ENCODE measurements around the gene PP2D1. TPM values are rescaled to one million over a fixed set of nuclear protein-coding genes. Genes with fewer than 3 reads are reported as not detected.
A peak's percentile ranks its signal among the peaks of the same experiment; 100 is the strongest.

The PP2D1 gene
- total RNA-seq, 2 experiments from 2014 or later, result not detected

DNA sequence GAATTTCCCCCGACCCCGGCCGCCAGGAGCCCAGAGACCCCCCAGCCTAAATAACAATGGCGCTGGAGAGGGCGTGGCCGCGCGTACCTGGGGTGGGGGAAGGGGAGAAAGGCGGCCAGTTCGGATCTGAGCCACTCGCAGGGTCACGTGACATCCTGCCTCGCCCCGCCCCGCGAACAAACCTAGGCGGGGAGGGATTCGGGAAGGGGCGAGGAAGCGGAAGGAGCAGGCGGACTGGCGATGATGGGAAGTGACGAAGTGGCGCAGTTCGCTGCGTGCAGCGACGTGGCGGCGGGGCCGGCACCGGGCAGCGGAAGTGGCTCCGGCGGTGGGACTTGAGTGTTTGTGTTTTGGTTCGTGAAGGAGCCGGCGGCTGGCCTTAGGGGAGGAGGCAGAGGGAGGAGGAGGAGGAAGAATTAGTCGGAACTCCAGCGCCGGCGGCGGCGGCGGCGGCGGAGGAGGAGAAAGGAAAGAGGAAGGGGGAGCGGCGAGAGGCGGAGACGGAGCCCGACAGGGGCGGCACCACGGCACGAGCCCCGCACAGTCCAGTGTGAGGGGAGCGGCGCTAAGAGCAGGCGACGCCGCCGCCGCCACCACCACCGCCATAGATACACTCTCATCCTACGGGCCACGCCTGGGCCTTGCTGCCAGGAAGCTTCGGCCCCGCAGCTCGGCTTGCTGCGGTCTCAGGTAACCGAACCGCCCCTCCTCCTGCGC, 65.1 kb downstream of the PP2D1 start, which contains the start of gene RAB5A:
Gene RAB5A, plus strand, starts transcription at position 266 of the 717 bp plus-strand sequence. CDS start 3,802 bp downstream, outside the sequence.
- Histone ChIP-seq H3K4me3 (ENCODE audit: low read depth, low read length, poor library complexity, severe bottlenecking) (peak within 1 kb of the TSS; percentile 91), H2AFZ (ENCODE audit: low read length) (peak within 1 kb of the TSS; percentile 96), H3K4me1 (ENCODE audit: insufficient read depth, low read length, poor library complexity, severe bottlenecking) (peaks cover 30% of the 10 kb centered on the region), H3K9me2 (ENCODE audit: insufficient read depth, low read length) (no peaks in the 10 kb centered on the region), H3K27ac (ENCODE audit: low read depth, low read length, poor library complexity, severe bottlenecking) (peak within 1 kb of the TSS; percentile 73), H4K20me1 (ENCODE audit: insufficient read depth, low read length) (peaks cover 18% of the 10 kb centered on the region), H3K79me2 (ENCODE audit: insufficient read depth, low read depth, low read length) (peaks cover 46% of the 10 kb centered on the region), H3K4me2 (ENCODE audit: low read length) (peak within 1 kb of the TSS; percentile 97), H3K36me3 (ENCODE audit: insufficient read depth, low read length) (peaks cover 19% of the 10 kb centered on the region), H3K9me3 (ENCODE audit: low read length) (no peaks in the 10 kb centered on the region)
- peak; percentile 97 for DNase-seq (ENCODE audit: low spot score)
- POLR2A ChIA-PET, result interaction anchor here (0.5 to 1.7 kb wide), 4 partner anchors 20 to 240 kb away, joined by 3 to 10 read pairs (median 4); no protein-coding TSS in a partner anchor
- no TSS peak for BruUV-seq (replicated peaks)
- TF ChIP-seq, protein P1, sequence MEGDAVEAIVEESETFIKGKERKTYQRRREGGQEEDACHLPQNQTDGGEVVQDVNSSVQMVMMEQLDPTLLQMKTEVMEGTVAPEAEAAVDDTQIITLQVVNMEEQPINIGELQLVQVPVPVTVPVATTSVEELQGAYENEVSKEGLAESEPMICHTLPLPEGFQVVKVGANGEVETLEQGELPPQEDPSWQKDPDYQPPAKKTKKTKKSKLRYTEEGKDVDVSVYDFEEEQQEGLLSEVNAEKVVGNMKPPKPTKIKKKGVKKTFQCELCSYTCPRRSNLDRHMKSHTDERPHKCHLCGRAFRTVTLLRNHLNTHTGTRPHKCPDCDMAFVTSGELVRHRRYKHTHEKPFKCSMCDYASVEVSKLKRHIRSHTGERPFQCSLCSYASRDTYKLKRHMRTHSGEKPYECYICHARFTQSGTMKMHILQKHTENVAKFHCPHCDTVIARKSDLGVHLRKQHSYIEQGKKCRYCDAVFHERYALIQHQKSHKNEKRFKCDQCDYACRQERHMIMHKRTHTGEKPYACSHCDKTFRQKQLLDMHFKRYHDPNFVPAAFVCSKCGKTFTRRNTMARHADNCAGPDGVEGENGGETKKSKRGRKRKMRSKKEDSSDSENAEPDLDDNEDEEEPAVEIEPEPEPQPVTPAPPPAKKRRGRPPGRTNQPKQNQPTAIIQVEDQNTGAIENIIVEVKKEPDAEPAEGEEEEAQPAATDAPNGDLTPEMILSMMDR (conservative IDR thresholded peaks at IDR 0.05; ENCODE audit: low read length), result no peak
- no peak for TF ChIP-seq EZH2phosphoT487 (IDR thresholded peaks at IDR 0.05; ENCODE audit: borderline replicate concordance, low read depth, low read length)
- CTCF ChIA-PET (ENCODE audit: unreplicated experiment), result no interaction called here
- intact Hi-C loops (cut with micrococcal nuclease; ENCODE audit: unreplicated experiment), result loop anchor here (1.0 to 10.0 kb wide), 3 partner anchors 94 to 402 kb away; partner anchors contain the start of gene SGO1

DNA sequence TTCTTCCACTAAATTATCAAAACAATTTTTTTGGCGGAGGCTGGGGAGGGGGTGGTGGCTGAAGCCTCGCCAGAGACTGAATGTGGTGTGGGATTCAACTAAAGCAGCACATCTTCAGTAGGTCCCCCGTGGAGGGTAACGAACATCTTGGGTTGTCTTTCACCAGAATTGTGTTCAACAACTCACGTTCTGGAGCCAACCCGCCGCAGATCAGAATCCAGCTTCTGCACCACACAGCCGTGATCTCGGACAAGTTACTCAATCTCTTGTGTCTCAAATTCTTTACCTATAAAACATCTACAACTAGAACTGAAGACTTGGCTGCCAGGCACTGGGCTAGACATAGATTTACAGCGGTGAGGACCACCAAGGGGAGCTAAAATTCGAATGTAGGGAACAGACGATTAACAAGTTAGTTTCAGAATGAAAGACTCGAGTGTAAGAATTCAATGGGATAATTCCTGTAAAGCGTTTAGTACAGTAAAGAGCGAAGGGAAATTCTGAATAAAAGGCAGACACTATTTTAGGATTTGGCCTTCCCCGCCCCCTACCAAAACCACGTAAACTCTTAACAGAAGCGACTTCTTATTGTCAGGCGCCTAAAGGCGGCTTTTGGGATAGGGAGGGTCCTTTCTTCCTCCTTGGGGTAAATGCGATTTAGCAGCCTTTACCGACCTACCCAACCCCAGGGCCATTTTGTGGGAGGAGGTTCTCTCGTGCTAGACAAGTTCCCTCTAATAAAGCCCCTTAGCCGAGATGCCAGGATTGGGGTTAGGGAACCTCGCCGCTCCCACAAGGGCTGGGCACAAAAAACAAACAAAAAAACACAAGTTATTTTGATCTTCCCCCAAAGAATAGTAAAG, 65.9 kb downstream of the PP2D1 start:
- H3K4me1 ChIP-seq (ENCODE audit: insufficient read depth, low read length, poor library complexity, severe bottlenecking), result peaks cover 30% of the 10 kb centered on the region
- no peak for DNase-seq (ENCODE audit: low spot score)
- peak overlapping the region; percentile 91 for H3K4me3 ChIP-seq (ENCODE audit: low read depth, low read length, poor library complexity, severe bottlenecking)
- peaks cover 39% of the 10 kb centered on the region for H3K79me2 ChIP-seq (ENCODE audit: insufficient read depth, low read depth, low read length)
- peak overlapping the region; percentile 96 for H2AFZ ChIP-seq (ENCODE audit: low read length)
- POLR2A ChIA-PET, result interaction anchor here (0.5 to 2.8 kb wide), 7 partner anchors 96 to 1701 kb away, joined by 3 to 11 read pairs (median 4); partner anchors contain the start of gene SGO1
- TF ChIP-seq, protein P1 (conservative IDR thresholded peaks at IDR 0.05; ENCODE audit: low read length), result no peak
- no peak for TF ChIP-seq EZH2phosphoT487 (IDR thresholded peaks at IDR 0.05; ENCODE audit: borderline replicate concordance, low read depth, low read length)
- H3K27ac ChIP-seq (ENCODE audit: low read depth, low read length, poor library complexity, severe bottlenecking), result peak overlapping the region; percentile 73
- intact Hi-C loops (cut with micrococcal nuclease; ENCODE audit: unreplicated experiment), result loop anchor here (10.0 kb wide), 1 partner anchor 401 kb away; no protein-coding TSS in a partner anchor
- TSS peak; percentile 97 for BruUV-seq (replicated peaks)
- H3K4me2 ChIP-seq (ENCODE audit: low read length), result peak overlapping the region; percentile 75
- peaks cover 18% of the 10 kb centered on the region for H4K20me1 ChIP-seq (ENCODE audit: insufficient read depth, low read length)
- H3K36me3 ChIP-seq (ENCODE audit: insufficient read depth, low read length), result peaks cover 12% of the 10 kb centered on the region
- H3K9me2 ChIP-seq (ENCODE audit: insufficient read depth, low read length), result no peaks in the 10 kb centered on the region
- CTCF ChIA-PET (ENCODE audit: unreplicated experiment), result no interaction called here
- no peaks in the 10 kb centered on the region for H3K9me3 ChIP-seq (ENCODE audit: low read length)

All from OCI-LY7 (cell line).